Measurements from ENCODE around the gene CCDC50. TPM values are rescaled to one million over a fixed set of nuclear protein-coding genes. Genes with fewer than 3 reads are reported as not detected.

CCDC50 gene
- total RNA-seq, 1 experiment from 2014 or later: 47.5 TPM

DNA sequence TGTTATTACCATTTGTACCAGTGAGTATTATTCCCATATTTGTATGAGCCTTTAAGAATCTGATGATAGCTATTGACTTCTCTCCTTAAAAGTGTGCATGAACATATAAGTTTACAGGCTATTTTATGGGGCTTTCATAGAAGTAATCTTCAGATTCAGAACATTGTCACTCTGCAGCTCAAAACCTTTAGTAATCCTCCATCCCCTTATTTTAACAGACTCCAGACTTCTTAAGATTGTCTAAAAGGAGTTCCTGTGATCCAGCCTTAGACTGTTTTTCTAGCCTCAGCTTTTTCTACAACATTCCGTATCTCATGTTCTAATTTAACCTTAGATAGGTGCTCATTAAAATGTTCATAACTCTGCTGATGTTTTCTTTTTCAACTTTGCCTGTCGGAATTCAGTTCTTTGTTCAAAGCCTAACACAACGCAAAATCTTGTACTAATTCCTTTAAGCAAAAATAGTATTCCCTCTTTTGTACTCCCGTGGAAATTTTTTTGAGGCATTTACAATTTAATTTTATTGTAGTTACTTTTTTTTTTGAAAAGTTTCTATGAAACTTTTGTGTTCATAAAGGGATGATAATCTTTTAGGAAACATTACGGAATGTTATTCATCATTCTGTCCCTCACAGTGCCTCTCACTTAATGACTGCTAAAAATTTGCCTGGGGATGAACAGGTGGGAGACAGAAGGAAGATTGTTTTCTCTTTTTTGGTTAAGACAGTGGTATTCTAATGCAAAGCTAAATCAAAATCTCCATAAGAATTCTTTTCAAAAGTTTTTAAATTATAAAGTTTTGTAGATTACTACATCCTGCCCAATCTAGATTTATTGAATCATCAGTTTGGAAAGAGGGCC, 39.8 kb downstream of the CCDC50 start:
- in situ Hi-C loops (cut with HindIII; ENCODE audit: low sequenced_read_pairs): no loop called here
- no peak for DNase-seq (ENCODE audit: low spot score)

DNA sequence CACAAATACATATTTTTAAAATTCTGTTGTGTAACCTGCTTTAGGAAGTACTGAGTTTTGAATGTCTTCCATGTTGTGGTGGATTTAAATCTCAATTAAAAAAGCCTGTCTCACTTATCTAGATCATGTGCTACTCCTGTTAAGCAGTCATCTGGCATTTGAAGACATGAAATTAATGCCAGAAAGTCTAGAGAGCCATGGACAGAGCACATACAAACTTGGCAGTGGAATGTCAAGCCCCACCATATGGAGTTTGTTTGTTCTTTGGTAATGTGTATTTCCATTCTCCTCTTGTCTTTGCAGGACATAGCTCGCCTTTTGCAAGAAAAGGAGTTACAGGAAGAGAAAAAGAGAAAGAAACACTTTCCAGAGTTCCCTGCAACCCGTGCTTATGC, 40.4 kb downstream of the CCDC50 start:
- in situ Hi-C loops (cut with HindIII; ENCODE audit: low sequenced_read_pairs): no loop called here
- peak; percentile 18 for DNase-seq (ENCODE audit: low spot score)

DNA sequence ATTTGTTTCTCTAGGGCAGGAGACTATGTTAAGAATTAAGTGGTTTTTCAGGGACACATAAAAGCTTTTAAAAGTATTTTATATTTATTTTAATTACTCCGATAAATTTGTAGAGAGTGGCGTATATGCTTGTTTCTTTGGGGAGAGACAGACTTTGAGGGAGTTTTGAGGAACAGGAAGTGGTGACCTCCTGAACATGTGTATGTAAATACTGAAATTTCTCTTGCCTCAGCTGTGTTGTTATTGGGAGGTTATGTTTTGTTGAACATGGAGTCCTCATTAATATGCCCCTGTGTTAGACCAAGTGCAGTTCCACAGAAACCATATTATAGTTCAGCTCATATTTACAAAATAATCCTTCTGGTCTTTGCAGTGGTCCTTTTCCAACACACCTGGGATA, 42.9 kb downstream of the CCDC50 start:
- no peak for DNase-seq (ENCODE audit: low spot score)
- in situ Hi-C loops (cut with HindIII; ENCODE audit: low sequenced_read_pairs): no loop called here

DNA sequence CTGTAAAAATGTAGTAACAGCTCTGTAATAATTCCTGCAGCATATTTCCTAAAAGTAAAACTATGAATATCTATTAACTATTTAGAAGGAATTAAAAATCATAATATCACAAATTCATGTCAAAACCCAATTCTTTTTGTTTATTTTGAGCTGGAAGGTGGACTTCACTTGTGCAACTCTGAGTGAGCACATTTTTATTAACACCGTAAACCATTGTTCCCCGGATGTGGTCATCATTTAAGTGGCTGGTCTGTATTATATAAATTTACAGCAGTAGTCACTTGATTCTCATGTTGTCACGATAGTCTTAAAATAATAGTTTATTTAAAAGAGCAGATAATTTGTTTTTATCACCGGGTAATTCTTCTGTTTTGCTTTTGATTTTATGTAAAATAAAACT, 44.1 kb downstream of the CCDC50 start:
- in situ Hi-C loops (cut with HindIII; ENCODE audit: low sequenced_read_pairs): no loop called here
- DNase-seq (ENCODE audit: low spot score): no peak

DNA sequence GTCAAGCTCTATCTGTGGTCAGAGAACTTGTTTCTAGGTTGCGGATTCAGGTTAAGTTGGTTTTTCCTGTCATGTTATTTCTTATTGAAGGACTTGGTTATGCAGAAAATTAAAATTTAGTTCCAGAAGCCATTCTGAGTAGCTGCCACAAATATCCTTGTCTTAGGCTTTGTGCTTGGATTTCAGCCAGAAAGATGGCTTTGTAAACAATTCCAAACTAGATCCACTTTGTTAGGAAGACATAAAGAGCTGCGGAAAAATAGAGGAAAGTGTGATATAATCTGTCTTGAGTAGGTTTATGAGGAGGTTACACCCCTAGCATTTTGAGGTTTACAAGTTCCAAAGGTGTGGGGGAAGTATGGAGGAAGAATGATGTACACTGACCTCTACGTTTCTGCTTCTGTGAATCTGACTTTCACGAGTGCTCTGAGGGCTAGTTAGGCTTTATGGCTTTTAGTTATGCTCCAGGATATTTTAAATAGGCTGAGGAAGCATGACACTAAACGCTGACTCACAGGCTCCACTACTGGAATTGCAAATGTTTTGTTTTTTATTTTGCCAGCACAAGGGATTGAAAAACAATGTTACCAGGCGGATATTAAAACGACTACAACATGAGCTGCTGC, 47.4 kb downstream of the CCDC50 start:
- DNase-seq (ENCODE audit: low spot score): no peak
- in situ Hi-C loops (cut with HindIII; ENCODE audit: low sequenced_read_pairs): no loop called here

DNA sequence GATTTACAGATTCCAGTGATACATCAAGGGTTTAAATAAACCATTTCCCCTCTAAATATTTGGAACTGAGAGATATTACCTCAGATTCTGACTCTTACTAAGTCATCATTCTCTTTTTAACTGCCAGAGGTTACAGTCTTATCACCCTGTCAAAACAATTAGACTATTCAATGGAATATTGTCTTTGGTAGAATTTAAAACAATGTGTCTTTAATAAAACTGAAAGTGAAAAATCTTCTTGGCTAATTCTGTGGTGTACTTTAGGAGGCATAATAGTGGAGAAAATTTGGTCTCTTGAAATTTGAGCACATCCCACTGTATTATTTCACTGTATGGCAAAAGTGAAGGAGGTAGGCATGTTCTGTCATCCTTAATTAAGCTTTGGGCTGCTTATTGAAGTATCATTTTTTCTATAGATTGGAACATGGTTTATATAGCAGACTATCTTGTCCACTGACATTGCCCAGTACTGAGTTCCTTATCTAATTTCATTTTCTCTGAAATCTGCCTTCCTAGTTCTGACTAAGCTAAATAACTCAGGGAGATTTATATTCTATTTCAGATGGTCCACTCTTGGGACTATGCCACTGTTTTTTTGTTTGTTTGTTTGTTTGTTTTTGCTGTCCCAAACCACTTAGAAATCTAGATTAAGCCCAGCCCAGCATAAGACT, 49.1 kb downstream of the CCDC50 start:
- in situ Hi-C loops (cut with HindIII; ENCODE audit: low sequenced_read_pairs): no loop called here
- DNase-seq (ENCODE audit: low spot score): no peak

DNA sequence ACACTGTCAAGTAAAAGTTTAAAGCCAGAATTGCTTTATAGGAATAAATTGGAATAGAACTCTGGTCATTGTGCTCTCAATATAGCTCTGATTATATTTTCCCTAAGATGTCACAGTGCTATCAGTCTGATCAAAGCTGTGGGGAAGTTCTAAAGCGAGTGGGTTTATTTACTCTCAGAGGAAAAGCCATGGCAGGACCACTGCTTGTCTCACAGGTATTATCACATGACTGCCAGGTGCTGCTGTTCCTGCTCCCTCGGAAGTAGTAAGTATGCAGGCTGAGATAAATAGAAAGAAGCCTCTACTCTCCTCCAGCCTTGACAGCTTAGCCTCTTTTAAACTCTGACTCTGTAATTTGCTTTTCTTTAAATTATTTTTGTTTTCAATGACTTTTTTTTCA, 50.3 kb downstream of the CCDC50 start:
- DNase-seq (ENCODE audit: low spot score): no peak
- in situ Hi-C loops (cut with HindIII; ENCODE audit: low sequenced_read_pairs): no loop called here

DNA sequence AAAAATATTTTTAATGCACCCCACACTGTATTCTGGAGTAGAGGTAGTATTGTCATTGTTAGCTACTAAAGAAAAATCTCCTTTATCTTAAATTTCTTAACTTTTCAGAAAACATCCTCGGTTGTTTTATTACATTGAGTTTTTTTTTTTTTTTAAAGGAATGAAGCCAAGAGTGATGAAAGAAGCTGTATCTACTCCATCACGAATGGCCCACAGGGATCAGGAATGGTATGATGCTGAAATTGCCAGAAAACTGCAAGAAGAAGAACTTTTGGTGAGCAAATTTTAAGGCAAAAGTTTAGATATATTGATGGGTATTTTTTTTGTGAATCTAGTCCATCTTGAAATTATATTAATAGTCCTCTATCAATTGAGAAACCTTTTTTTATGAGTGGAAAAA, 50.8 kb downstream of the CCDC50 start:
- DNase-seq (ENCODE audit: low spot score): no peak
- in situ Hi-C loops (cut with HindIII; ENCODE audit: low sequenced_read_pairs): no loop called here

DNA sequence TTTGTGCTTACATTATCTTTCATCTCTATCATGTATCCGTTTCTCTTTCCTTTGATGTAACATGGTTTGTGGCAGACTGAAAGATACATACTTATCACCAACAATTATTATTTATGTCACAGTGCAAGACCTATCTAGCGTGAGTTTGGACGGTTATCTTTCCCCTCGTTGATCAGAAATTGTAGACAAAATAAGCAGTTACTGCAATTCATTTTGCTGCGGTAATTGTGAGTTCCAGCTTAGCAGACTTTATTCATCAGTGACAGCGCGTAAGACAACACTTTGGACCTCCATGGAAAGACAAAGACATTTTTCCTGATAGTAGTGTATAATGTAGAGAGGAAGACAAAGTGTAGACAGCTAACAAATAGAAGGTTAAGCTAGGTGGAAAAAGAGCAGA, 52.1 kb downstream of the CCDC50 start:
- in situ Hi-C loops (cut with HindIII; ENCODE audit: low sequenced_read_pairs): no loop called here
- DNase-seq (ENCODE audit: low spot score): no peak

DNA sequence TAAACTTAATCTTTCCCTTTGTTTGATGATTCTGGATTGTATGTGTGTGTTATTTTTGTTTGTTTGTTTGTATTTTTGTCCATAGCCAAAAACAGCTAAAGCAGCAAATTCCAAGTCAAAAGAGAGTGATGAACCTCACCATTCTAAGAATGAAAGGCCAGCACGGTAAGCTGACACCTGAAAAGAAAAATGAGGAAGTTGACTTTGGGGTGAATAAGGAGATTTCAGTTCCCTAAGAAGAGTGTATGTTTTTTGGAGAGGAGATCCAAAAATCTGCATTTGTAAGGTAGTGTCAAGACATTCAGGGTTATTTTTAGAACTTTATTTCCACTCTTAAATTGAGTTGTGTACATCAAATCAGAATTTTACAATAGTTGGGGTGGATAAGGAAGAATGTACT, 53.5 kb downstream of the CCDC50 start:
- in situ Hi-C loops (cut with HindIII; ENCODE audit: low sequenced_read_pairs): no loop called here
- DNase-seq (ENCODE audit: low spot score): no peak

DNA sequence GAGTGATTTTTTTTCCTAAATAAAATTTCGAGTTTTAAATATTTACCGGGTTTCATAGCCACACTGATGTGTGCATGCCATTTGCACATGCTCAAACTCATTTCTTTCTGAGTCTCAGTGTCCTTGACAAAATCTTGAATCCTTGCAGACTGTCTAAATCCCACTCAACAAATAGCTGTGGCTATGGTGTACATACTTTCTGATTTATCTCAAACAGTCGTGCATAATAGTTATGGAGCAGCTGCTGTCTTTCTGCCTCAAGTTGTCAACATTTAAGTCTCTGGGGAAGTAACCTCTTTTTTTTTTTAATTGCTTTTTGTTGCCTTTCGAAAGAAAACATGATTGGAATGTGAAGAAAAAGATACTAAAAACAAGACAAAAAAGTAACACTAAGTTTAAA, 53.9 kb downstream of the CCDC50 start:
- no peak for DNase-seq (ENCODE audit: low spot score)
- in situ Hi-C loops (cut with HindIII; ENCODE audit: low sequenced_read_pairs): no loop called here

DNA sequence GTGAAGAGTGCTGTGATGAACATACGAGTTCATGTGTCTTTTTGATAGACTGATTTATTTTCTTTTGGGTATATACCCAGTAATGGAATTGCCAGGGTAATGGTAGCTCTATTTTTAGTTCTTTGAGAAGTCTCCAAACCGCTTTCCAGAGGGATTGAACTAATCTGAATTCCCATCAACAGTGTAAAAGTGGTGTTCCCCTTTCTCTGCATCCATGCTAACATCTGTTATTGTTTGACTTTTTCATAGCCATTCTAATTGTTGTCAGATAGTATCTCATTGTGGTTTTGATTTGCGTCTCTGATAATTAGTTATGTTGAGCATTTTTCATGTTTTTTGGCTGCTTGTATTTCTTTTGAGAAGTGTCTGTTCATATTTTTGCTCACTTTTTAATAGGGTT, 55.9 kb downstream of the CCDC50 start:
- in situ Hi-C loops (cut with HindIII; ENCODE audit: low sequenced_read_pairs): no loop called here
- no peak for DNase-seq (ENCODE audit: low spot score)

DNA sequence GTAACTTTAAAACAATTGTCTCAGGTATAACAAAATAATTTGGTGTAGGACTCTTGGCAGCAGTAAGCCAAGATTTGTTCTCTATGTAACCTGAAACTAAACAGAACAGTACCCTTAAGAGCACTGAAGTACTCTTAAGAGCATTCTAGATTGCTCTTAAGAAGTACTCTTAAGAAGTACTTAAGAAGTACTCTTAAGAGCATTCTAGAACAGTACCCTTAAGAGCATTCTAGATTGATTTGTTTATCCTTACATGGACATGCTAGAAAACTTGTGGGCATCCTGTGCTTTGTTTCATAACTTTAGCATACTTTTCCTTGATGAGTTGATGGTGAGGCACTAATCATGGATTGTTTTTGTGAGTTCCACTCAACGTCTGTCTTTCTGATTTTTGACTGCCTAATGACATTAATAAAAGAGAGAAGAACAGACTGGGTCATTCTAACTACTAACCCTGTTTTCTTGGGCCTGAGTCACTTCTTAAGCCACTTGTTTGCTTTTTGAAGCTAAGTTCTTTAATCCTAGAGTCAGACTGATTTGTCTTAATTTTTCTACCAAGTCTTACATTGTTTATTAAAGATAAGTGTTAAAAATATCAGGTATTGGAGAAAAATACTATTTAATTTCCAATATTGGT, 58.4 kb downstream of the CCDC50 start:
- no peak for DNase-seq (ENCODE audit: low spot score)
- in situ Hi-C loops (cut with HindIII; ENCODE audit: low sequenced_read_pairs): no loop called here

DNA sequence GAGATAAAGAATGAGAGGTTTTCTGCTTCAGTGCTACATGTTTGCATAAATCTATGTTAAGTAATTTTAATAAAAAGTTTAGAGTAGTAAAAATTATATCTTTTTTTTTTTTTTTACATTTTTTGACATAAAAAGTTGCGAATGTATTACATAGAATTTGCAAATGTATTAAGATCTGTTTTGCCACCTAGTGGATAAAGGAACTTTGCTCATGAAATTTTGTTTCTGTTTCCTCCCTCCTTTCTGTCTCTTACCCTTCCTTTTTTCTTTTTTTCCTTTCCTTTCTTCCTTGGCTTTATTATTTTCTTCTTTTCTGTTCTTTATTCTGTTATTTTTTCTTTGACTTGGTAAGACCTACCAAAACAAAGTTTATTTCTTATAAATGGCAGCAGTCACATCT, 59.6 kb downstream of the CCDC50 start:
- in situ Hi-C loops (cut with HindIII; ENCODE audit: low sequenced_read_pairs): no loop called here
- DNase-seq (ENCODE audit: low spot score): no peak

DNA sequence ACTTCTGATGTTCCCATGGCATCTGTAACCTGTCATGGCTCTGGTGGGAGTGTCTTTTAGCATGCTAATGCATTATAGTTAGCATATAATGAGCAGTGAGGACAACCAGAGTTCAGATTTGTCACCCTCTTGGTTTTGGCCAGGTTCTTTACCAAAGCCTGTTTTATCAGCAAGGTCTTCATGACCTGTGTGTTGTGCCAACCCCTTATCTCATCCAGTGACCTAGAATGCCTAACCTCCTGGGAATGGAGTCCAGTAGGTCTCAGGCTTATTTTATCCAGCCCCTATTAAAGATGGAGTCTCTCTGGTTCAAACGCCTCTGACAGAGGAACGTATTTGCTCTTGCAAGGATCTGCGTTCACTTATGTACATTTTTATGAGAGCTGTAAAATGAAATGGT, 61.4 kb downstream of the CCDC50 start:
- in situ Hi-C loops (cut with HindIII; ENCODE audit: low sequenced_read_pairs): no loop called here
- no peak for DNase-seq (ENCODE audit: low spot score)

DNA sequence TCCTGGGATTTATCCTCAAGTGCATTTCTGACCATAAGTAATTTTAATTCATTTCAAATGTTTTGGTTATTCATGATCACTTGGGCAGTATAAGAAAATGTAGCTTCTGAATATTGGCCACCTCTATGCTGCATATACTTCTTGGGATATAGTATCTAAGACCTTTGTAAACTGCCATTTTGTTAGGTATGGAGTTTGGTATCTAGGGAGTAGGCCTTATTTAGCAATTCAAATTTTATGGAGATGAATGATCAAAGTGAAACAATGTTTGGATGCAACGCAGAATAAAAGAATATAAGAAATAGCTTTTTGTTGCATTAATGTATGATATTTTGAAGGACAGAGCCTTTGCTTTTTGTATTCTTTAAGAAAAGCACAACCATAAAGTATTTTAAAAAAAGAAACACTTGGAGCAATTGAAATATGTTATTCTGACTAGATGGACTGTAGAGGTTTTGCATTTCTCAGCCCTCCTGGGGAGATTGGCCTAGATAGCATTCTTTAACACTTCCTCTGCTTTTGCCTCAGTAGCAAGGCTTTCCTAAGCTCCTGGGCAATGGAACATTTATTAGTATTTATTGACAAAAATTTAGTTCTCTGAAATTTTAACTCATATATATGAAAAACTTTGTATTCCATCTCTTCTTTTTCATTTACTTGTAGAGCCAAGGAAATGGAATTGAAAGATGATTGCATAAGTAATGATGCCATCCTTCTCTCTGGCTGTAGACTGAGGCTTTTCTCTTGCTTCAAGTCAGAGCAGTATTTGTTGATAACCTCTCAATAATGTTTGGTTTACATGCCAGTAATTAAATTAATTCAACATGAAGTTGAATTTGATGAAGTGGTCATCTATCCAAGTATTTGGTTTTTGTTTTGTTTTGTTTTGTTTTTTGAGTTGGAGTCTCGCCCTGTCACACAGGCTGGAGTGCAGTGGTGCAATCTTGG, 62.9 kb downstream of the CCDC50 start:
- peak; percentile 10 for DNase-seq (ENCODE audit: low spot score)
- in situ Hi-C loops (cut with HindIII; ENCODE audit: low sequenced_read_pairs): no loop called here

DNA sequence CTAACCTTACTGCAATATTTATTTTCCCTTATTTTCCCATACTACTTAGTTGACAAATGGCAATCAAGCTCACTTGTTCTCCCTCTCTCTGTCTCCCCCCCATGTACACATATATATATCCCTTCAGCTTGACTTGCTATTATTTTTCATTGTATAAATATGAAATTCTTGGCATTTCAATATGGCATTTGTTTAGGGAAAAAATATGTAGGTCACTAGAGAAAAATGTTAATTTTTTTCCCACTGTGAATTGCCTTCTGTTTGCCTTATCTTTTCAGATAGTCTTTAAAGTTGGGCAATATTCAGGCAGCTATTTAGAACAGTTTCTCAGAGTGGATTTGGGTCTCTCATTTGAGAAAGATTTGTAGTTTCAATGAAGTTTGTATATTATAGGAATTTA, 64.0 kb downstream of the CCDC50 start:
- DNase-seq (ENCODE audit: low spot score): no peak
- in situ Hi-C loops (cut with HindIII; ENCODE audit: low sequenced_read_pairs): no loop called here

DNA sequence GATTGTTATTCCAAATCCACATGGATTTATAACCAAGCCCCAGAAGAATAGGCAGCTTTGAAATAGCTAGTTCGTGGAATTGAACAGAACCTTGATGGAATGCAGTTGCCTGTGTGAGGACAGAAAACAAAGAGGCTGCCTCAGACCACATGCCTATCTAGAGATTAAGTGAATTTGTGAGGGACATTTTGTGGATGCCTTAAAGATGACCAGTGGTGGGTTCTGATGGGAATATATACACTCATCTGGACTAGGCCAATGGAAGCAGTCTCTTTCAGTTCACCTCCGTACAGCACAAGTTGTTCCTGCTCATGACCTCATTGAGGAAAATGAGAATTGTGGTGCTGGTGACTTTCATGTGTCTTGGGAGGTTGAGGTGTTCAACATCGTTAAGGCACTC, 68.6 kb downstream of the CCDC50 start:
- no peak for DNase-seq (ENCODE audit: low spot score)

DNA sequence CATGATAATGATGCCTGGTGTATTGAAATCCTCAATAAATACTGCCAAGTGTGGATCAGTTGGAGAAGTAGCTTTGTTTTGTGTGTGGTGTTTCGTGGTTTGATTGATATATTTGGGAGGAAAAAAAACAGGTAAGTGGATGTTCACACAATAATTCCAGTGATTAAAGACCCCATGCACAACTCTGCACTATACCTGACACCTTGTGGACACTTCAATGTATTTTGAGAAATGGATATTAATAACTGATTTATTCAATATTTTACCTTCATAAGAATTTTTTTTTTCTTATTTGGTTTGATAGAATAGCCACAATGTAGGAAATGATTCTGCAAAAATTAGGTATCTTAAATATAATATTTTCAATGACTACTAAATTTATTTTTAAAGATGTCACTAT, 69.4 kb downstream of the CCDC50 start:
- in situ Hi-C loops (cut with HindIII; ENCODE audit: low sequenced_read_pairs): no loop called here
- no peak for DNase-seq (ENCODE audit: low spot score)

More for the DNA sequence above, 68.6 kb downstream of the CCDC50 start:
- in situ Hi-C loops (cut with HindIII; ENCODE audit: low sequenced_read_pairs): no loop called here
